Measurements from ENCODE around the gene ZNF292. TPM values are rescaled to one million over a fixed set of nuclear protein-coding genes. Genes with fewer than 3 reads are reported as not detected.
A peak's percentile ranks its signal among the peaks of the same experiment; 100 is the strongest.
"Not testable (repeated sequence)": the region's sequence is repeated elsewhere in the genome, so short reads cannot be mapped to it uniquely, and the experiment has no call there.

ZNF292 gene
- total RNA-seq, 1 donor from 2014 or later = 72.2 TPM

- DNase-seq = no peak
Measured at GRCh38 chr6:87279196-87279595, 123.8 kb downstream of the ZNF292 start.

DNA sequence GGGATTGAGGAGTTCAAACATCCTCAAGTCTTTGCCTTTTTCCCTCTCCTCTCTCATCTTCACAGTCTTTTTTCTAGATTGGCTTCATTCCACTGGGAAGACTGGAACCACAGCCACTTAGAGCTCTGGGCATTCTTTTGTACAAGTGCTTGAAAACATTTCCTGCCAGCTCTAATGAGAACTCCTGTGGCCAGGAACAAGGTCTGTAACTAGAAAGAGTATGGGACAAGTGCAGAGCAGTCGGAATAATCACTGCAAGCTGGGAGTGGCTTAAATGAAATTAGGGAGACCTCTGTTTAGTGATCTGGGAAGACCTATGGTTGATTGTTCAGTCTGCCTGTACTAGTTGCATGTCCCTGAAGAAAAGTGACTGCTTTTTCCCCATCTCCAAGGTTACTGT, 126.1 kb downstream of the ZNF292 start:
- no peak for DNase-seq

GRCh38 chr6:87282743-87283142, 127.4 kb downstream of the ZNF292 start:
- DNase-seq = no peak

DNA sequence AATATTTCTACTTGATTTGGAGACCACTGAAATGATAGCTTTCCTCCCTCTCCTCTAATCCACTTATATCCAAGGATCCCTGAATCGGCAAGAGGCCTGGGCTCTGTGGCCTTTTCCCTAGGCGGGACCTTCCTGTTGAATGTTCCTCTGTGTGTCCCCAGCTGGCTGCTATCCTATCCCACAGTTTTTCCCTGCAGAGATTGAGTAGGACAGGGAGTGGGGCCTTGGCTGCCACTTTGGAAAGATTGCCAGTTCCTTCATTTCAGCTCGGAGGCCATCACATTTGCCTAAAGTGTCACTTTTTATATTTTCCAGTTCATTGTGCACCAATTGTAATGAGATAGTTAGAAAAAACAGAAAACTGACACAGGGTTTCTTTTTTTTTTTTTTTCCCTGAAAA, 128.1 kb downstream of the ZNF292 start:
- no peak for DNase-seq

DNA sequence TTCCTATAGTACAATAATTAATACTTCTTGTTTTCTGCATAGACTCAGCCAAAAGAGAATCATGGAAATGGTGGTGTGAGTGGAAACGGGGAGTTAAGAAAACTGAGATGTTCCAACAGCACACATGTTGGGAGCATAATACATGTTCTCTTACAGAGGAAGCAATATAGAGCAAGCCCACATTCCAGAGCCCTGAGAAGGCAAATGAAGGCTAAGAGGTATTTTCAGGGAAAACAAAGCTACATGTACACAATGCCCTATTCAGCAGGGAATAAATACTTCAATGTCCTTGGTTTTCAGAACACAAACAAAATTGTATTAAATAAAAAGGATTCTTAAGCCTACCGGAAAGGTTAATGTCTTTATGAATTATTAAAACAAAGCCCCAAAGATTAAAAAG, 131.9 kb downstream of the ZNF292 start:
- no peak for DNase-seq

DNA sequence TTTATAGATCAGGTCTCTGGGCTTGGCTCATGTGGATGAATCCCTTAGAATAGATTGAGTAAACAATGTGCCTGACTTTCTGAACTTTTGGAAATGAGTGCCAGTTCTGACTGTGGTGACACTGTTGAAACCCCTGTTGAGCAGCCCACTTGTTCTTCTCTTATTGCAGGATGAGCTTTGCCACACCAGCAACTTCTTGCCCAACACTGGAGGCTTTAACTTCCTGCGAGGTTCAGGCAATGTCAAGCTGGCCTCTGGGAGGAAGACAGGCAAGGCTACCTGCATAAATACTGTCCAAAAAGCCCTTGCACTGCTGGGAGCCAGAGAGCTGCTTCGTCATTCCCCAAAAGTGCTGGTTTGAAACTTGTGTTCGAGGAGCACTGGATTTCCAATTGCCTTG, 134.2 kb downstream of the ZNF292 start:
- no peak for DNase-seq

DNA sequence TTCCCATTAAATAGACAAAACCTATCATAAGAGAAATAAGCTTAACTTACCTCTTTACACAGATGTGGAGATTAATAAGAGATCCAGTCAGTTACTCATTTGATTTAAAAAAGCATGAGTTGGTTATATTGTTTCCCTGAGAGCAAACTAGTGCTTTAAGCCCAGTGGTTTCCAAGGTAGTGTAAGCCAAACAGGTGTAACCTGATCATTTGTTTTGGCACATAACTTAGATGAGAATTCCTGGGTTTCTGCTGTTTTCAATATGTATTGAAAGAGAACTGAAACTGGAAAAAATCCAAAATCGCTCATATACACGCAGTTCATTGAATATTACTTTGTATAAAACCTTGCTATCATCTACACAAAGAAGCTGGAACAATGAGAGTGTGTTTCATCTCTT, 136.5 kb downstream of the ZNF292 start:
- DNase-seq = peak; percentile 28

GRCh38 chr6:87293526-87293925, 138.2 kb downstream of the ZNF292 start:
- no peak for DNase-seq

DNA sequence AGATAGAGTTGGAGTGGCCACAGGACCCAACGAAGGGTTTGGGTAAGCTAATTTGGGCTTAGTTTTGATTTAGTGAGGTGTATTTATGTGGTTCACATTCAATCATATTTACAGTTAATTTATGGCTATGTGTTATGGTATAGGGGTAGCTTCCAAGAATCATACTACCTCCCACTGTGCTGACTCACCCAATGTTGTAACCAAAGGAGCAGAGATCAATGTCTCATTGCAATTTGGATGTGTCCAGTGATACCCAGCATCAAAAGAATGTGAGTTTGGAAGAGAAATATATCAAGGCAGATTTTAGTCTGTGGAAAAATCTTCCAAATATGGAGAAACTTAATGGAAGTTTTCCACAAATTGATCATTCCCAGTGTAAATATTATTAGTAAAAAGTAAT, 141.8 kb downstream of the ZNF292 start:
- DNase-seq = no peak

DNA sequence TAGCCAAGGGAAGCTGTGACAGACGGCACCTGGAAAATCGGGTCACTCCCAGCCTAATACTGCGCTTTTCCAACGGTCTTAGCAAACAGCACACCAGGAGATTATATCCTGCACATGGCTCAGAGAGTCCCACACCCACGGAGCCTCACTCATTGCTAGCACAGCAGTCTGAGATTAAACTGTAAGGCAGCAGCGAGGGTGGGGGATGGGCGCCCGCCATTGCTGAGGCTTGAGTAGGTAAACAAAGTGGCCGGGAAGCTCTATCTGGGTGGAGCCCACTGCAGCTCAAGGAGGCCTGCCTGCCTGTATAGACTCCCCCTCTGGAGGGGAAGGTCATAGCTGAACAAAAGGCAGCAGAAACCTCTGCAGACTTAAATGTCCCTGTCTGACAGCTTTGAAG, 145.9 kb downstream of the ZNF292 start:
- not testable (repeated sequence) for DNase-seq

- no peak for DNase-seq
Measured at GRCh38 chr6:87308970-87309369, 153.6 kb downstream of the ZNF292 start.

GRCh38 chr6:87312860-87313259, 157.5 kb downstream of the ZNF292 start:
- no peak for DNase-seq

Other genes with a start within 250 kb of the ZNF292 start
- gene HTR1E, start 218.0 kb upstream of the ZNF292 start, total RNA-seq = not detected
- 1.9 TPM for gene CGA, start 60.5 kb upstream of the ZNF292 start, total RNA-seq
- gene SMIM8, start 167.0 kb downstream of the ZNF292 start, total RNA-seq = 15.5 TPM
- gene GJB7, start 173.7 kb downstream of the ZNF292 start, total RNA-seq = not detected
- gene C6orf163, start 189.2 kb downstream of the ZNF292 start, total RNA-seq = 2.7 TPM